Chondrocyte (in vitro differentiated cells): ENCODE results near the gene ERG. TPM values are rescaled to one million over a fixed set of nuclear protein-coding genes. Genes with fewer than 3 reads are reported as not detected.

Experiments
- DNase-seq: peaks from one replicate; pipeline ENCODE4 v3.0.0; 2021; ENCODE audit warnings: mixed read lengths, low spot score
- H3K27ac Mint-ChIP-seq: one replicate; pipeline ENCODE4 v1.8.0; 2021; ENCODE audit warnings: mild to moderate bottlenecking, moderate library complexity, mixed read lengths; ENCODE audit not compliant: unreplicated experiment
- H3K27me3 Mint-ChIP-seq: 2 replicates; pipeline ENCODE4 v1.8.0; 2021; ENCODE audit warnings: low read depth, mixed read lengths
- H3K36me3 Mint-ChIP-seq: 2 replicates; pipeline ENCODE4 v1.8.0; 2021; ENCODE audit warnings: low read depth, mixed read lengths
- H3K4me1 Mint-ChIP-seq: 2 replicates; pipeline ENCODE4 v1.8.0; 2021; ENCODE audit warnings: low read depth, mild to moderate bottlenecking, mixed read lengths
- H3K4me3 Mint-ChIP-seq: one replicate; pipeline ENCODE4 v1.8.0; 2021; ENCODE audit warnings: mild to moderate bottlenecking, moderate library complexity, mixed read lengths; ENCODE audit not compliant: unreplicated experiment
- H3K9me3 Mint-ChIP-seq: 2 replicates; pipeline ENCODE4 v1.8.0; 2021; ENCODE audit warnings: low read depth, mixed read lengths
- CTCF ChIP-seq: fragments of 200-600 bp; sonication (generic); IDR thresholded peaks from 2 replicates; pipeline ENCODE4 v1.5.0; 2021; ENCODE audit warnings: antibody characterized with exemption, mild to moderate bottlenecking, moderate library complexity
- total RNA-seq: library from RNA; stranded (reverse); gene quantifications from 3 replicates; pipeline ENCODE4 v1.2.1, GENCODE V29; 2021

The ERG gene
- total RNA-seq, 1 donor from 2014 or later, result 33.4 TPM

DNA sequence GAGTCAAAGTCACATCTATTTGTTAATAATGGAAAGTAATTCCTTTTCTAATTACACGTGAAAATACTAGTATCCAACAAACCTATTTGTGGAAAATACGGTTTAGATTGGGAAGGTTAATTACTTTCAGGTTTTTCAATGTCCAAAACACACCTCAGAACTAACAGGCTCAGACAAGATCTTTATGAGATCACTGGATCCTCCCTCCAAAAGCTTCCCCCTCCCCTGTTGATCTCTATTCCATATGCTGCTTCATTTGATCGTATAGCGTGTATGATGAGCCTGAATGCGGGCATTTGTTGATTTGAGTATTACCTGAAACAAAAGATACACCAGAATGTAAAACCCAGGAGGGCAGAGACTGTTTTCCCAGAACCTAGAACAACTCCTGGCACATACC, 26.5 kb downstream of the ERG start:
- no peaks in the 10 kb centered on the region for H3K27me3 Mint-ChIP-seq
- H3K4me1 Mint-ChIP-seq, result peaks cover 45% of the 10 kb centered on the region
- DNase-seq, result no peak
- H3K27ac Mint-ChIP-seq, result no peak overlapping the region
- no peak overlapping the region for H3K4me3 Mint-ChIP-seq
- H3K36me3 Mint-ChIP-seq, result peaks cover 7% of the 10 kb centered on the region
- no peaks in the 10 kb centered on the region for H3K9me3 Mint-ChIP-seq
- no peak for TF ChIP-seq CTCF

DNA sequence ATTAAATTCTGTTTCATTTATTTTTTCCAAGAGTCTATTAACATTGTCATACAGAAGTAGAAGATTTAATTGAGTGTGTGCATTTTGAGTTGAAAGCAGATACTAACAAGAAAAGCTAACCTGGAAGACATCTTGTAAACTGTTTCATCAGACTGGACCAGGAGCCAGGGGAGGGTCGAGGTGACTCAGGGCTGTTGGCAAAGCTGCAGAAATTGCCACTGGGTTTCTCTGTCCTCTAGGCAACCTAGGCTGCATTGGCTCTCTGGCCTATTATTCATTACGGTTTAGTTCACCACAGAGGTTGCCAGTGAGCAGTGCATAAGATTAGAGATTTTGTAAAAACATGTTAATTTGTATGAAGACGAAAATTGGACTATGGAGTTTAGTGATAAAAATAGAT, 27.5 kb downstream of the ERG start:
- Mint-ChIP-seq H3K36me3 (peaks cover 7% of the 10 kb centered on the region), H3K4me3 (no peak overlapping the region)

DNA sequence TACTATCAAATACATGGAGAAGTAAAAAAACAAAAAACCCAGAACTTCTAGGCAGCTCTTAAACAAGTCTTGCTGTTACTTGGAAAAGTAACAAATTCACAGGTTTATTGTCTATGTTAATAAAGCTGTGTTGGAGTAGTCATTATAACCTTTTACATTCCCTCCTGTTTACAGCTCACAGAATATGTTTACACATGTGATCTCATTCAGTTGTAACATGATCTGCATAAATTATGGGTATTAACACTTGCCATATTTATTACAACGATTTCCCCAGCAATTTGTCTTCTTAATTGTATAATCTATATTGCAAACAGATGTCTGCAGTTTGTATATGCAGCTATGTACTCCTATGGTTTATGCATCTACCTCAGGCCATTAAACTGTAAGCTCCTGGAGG, 28.6 kb downstream of the ERG start:
- peaks cover 7% of the 10 kb centered on the region for H3K36me3 Mint-ChIP-seq
- H3K27me3 Mint-ChIP-seq, result no peaks in the 10 kb centered on the region
- peaks cover 37% of the 10 kb centered on the region for H3K4me1 Mint-ChIP-seq
- H3K4me3 Mint-ChIP-seq, result no peak overlapping the region
- TF ChIP-seq CTCF, result no peak
- no peak for DNase-seq
- H3K9me3 Mint-ChIP-seq, result no peaks in the 10 kb centered on the region
- H3K27ac Mint-ChIP-seq, result no peak overlapping the region

More for the DNA sequence above, 27.5 kb downstream of the ERG start:
- Mint-ChIP-seq H3K27me3 (no peaks in the 10 kb centered on the region), H3K4me1 (peaks cover 45% of the 10 kb centered on the region), H3K9me3 (no peaks in the 10 kb centered on the region), H3K27ac (peak overlapping the region; percentile 66)
- TF ChIP-seq CTCF, result no peak
- no peak for DNase-seq

- Mint-ChIP-seq H3K4me3 (no peak overlapping the region), H3K36me3 (peaks cover 7% of the 10 kb centered on the region), H3K27ac (no peak overlapping the region), H3K4me1 (peaks cover 32% of the 10 kb centered on the region), H3K9me3 (no peaks in the 10 kb centered on the region), H3K27me3 (no peaks in the 10 kb centered on the region)
- TF ChIP-seq CTCF, result no peak
- no peak for DNase-seq
Measured at GRCh38 chr21:38468989-38469388, 29.3 kb downstream of the ERG start.

DNA sequence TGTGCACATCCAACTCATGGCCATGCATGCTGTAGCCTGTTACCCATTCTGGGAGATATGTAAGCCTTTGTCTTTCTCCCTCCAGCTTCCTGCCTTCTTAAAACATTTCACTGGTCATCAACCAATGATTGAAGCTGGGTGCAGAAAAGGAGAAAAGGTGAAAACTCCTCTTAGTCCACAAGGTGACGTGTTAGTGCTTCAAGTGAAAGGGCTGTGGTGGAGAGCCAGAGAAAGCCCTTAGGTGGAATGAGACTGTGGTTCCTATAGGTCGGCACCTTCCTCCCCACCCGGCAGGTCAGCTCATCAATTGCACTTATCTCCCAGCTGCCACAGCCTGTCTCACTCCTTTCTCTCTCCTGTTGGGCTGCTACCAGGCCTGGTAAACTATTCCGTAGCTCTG, 30.4 kb downstream of the ERG start:
- Mint-ChIP-seq H3K36me3 (peaks cover 7% of the 10 kb centered on the region), H3K4me1 (peaks cover 35% of the 10 kb centered on the region), H3K27ac (no peak overlapping the region), H3K4me3 (no peak overlapping the region), H3K27me3 (no peaks in the 10 kb centered on the region), H3K9me3 (no peaks in the 10 kb centered on the region)
- no peak for DNase-seq
- no peak for TF ChIP-seq CTCF
